GM12892 (cell line): ENCODE results near the gene BAIAP2L2.

Experiments
- POLR2A ChIP-seq: IDR thresholded peaks from 2 replicates; pipeline ENCODE4 v1.6.1; 2011; ENCODE audit warnings: low read depth, low read length, control low read depth
- POLR2AphosphoS5 ChIP-seq: IDR thresholded peaks from 2 replicates; pipeline ENCODE4 v1.6.1; 2011; ENCODE audit warnings: low read depth, low read length, control low read depth
- TAF1 ChIP-seq: IDR thresholded peaks from 2 replicates; pipeline ENCODE4 v1.6.1; 2011; ENCODE audit warnings: low read depth, mild to moderate bottlenecking, control low read depth, low read length, borderline replicate concordance

DNA sequence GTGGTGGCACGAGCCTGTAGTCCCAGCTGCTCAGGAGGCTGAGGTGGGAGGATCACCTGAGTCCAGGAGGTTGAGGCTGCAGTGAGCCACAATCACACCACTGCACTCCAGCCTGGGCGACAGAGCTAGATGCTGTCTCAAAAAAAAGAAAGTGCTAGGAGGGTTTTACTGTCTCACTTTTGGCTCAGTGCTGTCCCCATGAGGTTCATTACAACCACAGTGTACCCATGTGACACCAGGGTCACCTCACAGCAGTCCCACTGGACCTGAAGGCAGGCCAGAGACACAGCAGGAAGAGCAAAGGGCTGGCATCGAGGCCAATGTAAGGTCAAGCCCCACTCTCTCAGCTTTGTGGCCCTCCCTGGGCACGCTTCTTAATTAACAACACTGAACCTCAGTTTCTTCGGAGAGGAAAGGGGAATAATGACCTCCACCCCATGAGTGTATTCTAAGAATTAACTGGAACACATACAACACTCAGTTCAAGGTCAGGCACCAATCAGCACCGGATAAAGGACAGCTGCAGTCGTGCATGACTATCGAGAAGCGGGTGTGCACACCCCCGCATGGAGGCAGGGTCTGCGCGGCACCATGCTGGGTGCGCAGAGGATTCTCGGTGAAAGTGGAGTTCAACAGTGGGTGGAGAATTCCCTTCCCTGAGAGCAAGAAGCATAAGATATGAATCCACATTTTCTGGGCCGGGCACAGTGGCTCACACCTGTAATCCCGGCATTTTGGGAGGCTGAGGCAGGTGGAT is 30.9 kb upstream of the BAIAP2L2 start:
- TF ChIP-seq POLR2AphosphoS5 (no peak), POLR2A (no peak), TAF1 (no peak)
